GM23338 (cell line): Measurements from ENCODE around the gene CMIP. TPM values are rescaled to one million over a fixed set of nuclear protein-coding genes. Genes with fewer than 3 reads are reported as not detected.

ENCODE experiments used
- ATAC-seq: fragments of 200-7000 bp; cut with Tn5 transposase; 3 replicates; pipeline ENCODE4 v1.9.1; 2020
- DNase-seq: peaks from one replicate; pipeline ENCODE4 v3.0.0-alpha.2; 2015; ENCODE audit warnings: low spot score
- H2AFZ ChIP-seq: fragments of 200-600 bp; sonication (generic); 2 replicates; pipeline ENCODE4 v1.8.0; 2016; ENCODE audit warnings: antibody characterized with exemption, mild to moderate bottlenecking, moderate library complexity
- H3F3A ChIP-seq: fragments of 200-600 bp; sonication (generic); replicated peaks from 2 replicates; pipeline ENCODE4 v1.8.0; 2017; ENCODE audit warnings: antibody characterized with exemption, mixed run types, low read depth
- H3K27ac ChIP-seq: fragments of 200-600 bp; sonication (generic); 2 replicates; pipeline ENCODE4 v1.6.1; 2016; ENCODE audit warnings: low read depth
- H3K27me3 ChIP-seq: fragments of 200-600 bp; sonication (generic); 2 replicates; pipeline ENCODE4 v1.8.0; 2016; ENCODE audit warnings: mild to moderate bottlenecking, mixed run types, moderate library complexity; ENCODE audit not compliant: insufficient read depth
- H3K36me3 ChIP-seq: fragments of 200-600 bp; sonication (generic); 2 replicates; pipeline ENCODE4 v1.8.0; 2016; ENCODE audit warnings: mild to moderate bottlenecking; ENCODE audit not compliant: insufficient read depth
- H3K4me1 ChIP-seq: fragments of 200-600 bp; sonication (generic); 2 replicates; pipeline ENCODE4 v1.8.0; 2016; ENCODE audit warnings: mild to moderate bottlenecking, moderate library complexity; ENCODE audit not compliant: insufficient read depth
- H3K4me2 ChIP-seq: fragments of 200-600 bp; sonication (generic); 2 replicates; pipeline ENCODE4 v1.7.1; 2017; ENCODE audit warnings: mixed run types
- H3K4me3 ChIP-seq: fragments of 200-600 bp; sonication (generic); 2 replicates; pipeline ENCODE4 v1.6.1; 2016; ENCODE audit warnings: mixed run types
- H3K79me2 ChIP-seq: fragments of 200-600 bp; sonication (generic); replicated peaks from 2 replicates; pipeline ENCODE4 v1.8.0; 2017; ENCODE audit warnings: mild to moderate bottlenecking; ENCODE audit not compliant: insufficient read depth
- H3K9me2 ChIP-seq: fragments of 200-600 bp; sonication (generic); 2 replicates; pipeline ENCODE4 v1.8.0; 2017; ENCODE audit not compliant: insufficient read depth
- H4K20me1 ChIP-seq: fragments of 200-600 bp; sonication (generic); replicated peaks from 2 replicates; pipeline ENCODE4 v1.8.0; 2017; ENCODE audit warnings: mild to moderate bottlenecking; ENCODE audit not compliant: insufficient read depth
- H3K27ac Mint-ChIP-seq: 2 replicates; pipeline ENCODE4 v1.8.0; 2020; ENCODE audit warnings: inconsistent platforms, mild to moderate bottlenecking, moderate library complexity, mixed read lengths
- H3K27me3 Mint-ChIP-seq: 3 replicates; pipeline ENCODE4 v1.8.0; 2022; ENCODE audit warnings: low read depth, mild to moderate bottlenecking, moderate library complexity, mixed read lengths, inconsistent platforms; ENCODE audit not compliant: insufficient read depth, poor library complexity
- H3K36me3 Mint-ChIP-seq: 3 replicates; pipeline ENCODE4 v1.8.0; 2021; ENCODE audit warnings: low read depth, mild to moderate bottlenecking, inconsistent platforms, moderate library complexity, mixed read lengths
- H3K4me1 Mint-ChIP-seq: 3 replicates; pipeline ENCODE4 v1.8.0; 2020; ENCODE audit warnings: mild to moderate bottlenecking, inconsistent platforms, mixed read lengths
- H3K4me3 Mint-ChIP-seq: 3 replicates; pipeline ENCODE4 v1.8.0; 2021; ENCODE audit warnings: moderate library complexity, mild to moderate bottlenecking, inconsistent platforms, mixed read lengths
- H3K9me3 Mint-ChIP-seq: 3 replicates; pipeline ENCODE4 v1.8.0; 2020; ENCODE audit warnings: moderate library complexity, mild to moderate bottlenecking, inconsistent platforms, mixed read lengths
- CREB1 ChIP-seq: fragments of 250-450 bp; sonication (Bioruptor Pico); IDR thresholded peaks from 2 replicates; pipeline ENCODE4 v1.5.0; 2020; ENCODE audit warnings: low read depth, mild to moderate bottlenecking, moderate library complexity
- CTCF ChIP-seq, 2 experiments: fragments of 200-600 bp in 1 of 2; sonication (generic) in 1 of 2; conservative IDR thresholded peaks; 2 replicates each; pipeline versions ENCODE4 v1.5.1 to v1.6.1; 2016 to 2017; ENCODE audit warnings: antibody characterized with exemption in 2 of 2, low read depth in 2 of 2, mild to moderate bottlenecking in 2 of 2, moderate library complexity in 1 of 2
- ETS1 ChIP-seq: IDR thresholded peaks from 2 replicates; pipeline ENCODE4 v1.6.1; 2016; ENCODE audit warnings: antibody characterized with exemption
- JUNB ChIP-seq: IDR thresholded peaks from one replicate; pipeline ENCODE4 v1.6.1; 2016; ENCODE audit warnings: antibody characterized with exemption; ENCODE audit not compliant: unreplicated experiment
- REST ChIP-seq: IDR thresholded peaks from one replicate; pipeline ENCODE4 v1.6.1; 2018; ENCODE audit warnings: antibody characterized with exemption; ENCODE audit not compliant: unreplicated experiment
- STAT1 ChIP-seq: IDR thresholded peaks from one replicate; pipeline ENCODE4 v1.6.1; 2016; ENCODE audit warnings: antibody characterized with exemption; ENCODE audit not compliant: unreplicated experiment
- ZNF462 ChIP-seq: fragments of 250-450 bp; sonication (Bioruptor Pico); IDR thresholded peaks from 2 replicates; pipeline ENCODE4 v1.5.0; 2020; ENCODE audit warnings: mild to moderate bottlenecking, moderate library complexity
- polyA plus RNA-seq: library from polyadenylated mRNA; unstranded; fragments of >200 nt; fragmentation: Nextera tagmentation; extraction: Ambion mirVana; gene quantifications from 2 replicates; pipeline ENCODE4 v1.2.1, GENCODE V29; 2016
- total RNA-seq: library from RNA; depleted of rRNA; stranded (reverse); fragments of >200 nt; shearing (Covaris generic); gene quantifications from 2 replicates; pipeline ENCODE4 v1.2.3, GENCODE V29; 2014

The CMIP gene
- total and polyA plus RNA-seq, 2 experiments from 2014 or later, result 9.5 to 62.3 TPM

GRCh38 chr16:81626181-81626674 lies 181.6 kb downstream of the CMIP start (continued):
- TF ChIP-seq ZNF462 (CRISPR knock-in tag) (no peak), ETS1 (no peak), CTCF (conservative IDR thresholded peaks at IDR 0.05; ENCODE audit: low read depth in 2 of 2) (no peak), JUNB (no peak)

GRCh38 chr16:81627024-81627423 lies 182.4 kb downstream of the CMIP start:
- Histone ChIP-seq H3K4me3 (no peak overlapping the region), H3K9me2 (no peaks in the 10 kb centered on the region), H3K79me2 (peaks cover 17% of the 10 kb centered on the region), H3K4me1 (peaks cover 1% of the 10 kb centered on the region), H3K36me3 (no peaks in the 10 kb centered on the region), H4K20me1 (no peaks in the 10 kb centered on the region; the same call in 1 of the 2 replicates), H3K27me3 (no peaks in the 10 kb centered on the region), H3F3A (no peaks in the 10 kb centered on the region), H2AFZ (no peak overlapping the region), H3K27ac (no peak overlapping the region), H3K4me2 (no peak overlapping the region)
- Mint-ChIP-seq H3K36me3 (no peaks in the 10 kb centered on the region; the same call in 2 of the 3 replicates), H3K9me3 (no peaks in the 10 kb centered on the region), H3K4me1 (peaks cover 20% of the 10 kb centered on the region), H3K27ac (no peak overlapping the region), H3K4me3 (no peak overlapping the region), H3K27me3 (peaks cover 4% of the 10 kb centered on the region)
- TF ChIP-seq JUNB (no peak), ETS1 (no peak), STAT1 (no peak), CREB1 (CRISPR knock-in tag) (no peak), REST (no peak)
- DNase-seq, result no peak
- ATAC-seq, result no peak
